HG03103 (cell line): Measurements from ENCODE around the gene PRDM16.

Experiments used
- ATAC-seq: cut with Tn5 transposase; IDR thresholded peaks from one replicate; pipeline ENCODE4 v1.9.1; 2021; ENCODE audit warnings: low read depth; ENCODE audit not compliant: unreplicated experiment

Gene PRDM16

DNA sequence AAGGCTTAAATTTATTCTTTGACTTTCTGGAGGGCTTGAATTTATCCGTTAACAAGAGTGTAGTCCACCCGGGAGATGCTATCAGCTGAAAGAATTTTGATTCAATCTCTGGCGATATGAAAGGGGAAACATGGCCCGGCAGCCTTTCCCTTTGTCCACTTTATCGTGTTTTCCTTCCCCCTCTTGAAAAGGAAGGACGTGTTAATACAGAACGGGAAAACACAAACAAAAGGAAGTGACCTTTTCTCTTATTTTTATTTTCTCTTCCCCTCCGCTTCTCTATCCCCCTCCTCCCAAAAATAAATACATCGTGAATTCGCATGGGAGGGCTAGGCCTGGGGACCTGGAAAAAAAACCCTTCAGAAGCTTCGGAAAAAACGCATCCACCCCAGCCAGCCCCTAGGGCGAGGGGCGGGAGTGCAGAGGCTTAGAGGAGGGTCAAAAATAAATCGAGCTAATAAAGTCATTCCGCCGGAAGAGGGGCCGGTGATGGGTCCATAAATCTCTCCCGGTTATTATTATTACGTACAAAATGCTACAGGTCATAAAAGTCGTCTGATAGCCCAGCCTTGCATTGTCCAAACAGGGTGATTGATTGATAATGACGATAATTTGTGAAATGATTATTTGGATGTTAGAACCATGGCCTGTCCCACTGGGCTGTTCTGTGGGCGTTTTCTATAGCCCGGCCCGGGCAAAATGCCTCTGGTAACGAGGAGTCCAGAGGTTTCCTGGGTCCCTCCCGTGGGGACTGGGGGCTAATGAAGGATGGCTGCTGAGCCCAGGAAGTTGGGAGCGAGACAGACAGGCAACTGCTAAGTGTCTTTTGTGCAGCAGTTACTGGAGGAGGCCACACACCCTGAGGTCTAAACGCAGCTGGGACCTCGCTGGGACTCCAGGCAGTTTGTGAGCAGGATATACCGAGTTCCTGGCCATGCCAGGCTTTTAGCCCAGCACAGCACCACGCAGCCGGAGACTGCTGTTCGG lies 179.4 kb downstream of the PRDM16 start:
- ATAC-seq: no peak

DNA sequence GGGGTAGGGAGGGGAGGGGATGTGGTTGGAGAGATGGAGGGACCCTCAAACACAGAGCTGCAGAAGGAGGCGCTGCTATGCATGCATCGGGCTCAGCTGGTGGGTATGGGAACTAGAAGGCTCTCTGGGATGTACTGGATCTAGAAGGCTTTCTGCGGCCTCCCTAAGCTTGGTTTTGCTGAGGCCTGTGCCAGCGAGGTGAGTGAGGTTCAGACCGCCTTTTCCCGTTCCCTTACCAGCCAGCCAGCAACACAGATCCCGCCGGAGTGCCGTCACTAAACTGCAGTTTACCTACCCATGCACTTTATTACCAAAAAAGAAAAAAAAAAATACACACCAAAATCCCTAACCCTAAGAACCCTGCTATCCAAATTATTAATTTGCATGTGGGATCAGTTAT lies 180.2 kb downstream of the PRDM16 start:
- no peak for ATAC-seq

DNA sequence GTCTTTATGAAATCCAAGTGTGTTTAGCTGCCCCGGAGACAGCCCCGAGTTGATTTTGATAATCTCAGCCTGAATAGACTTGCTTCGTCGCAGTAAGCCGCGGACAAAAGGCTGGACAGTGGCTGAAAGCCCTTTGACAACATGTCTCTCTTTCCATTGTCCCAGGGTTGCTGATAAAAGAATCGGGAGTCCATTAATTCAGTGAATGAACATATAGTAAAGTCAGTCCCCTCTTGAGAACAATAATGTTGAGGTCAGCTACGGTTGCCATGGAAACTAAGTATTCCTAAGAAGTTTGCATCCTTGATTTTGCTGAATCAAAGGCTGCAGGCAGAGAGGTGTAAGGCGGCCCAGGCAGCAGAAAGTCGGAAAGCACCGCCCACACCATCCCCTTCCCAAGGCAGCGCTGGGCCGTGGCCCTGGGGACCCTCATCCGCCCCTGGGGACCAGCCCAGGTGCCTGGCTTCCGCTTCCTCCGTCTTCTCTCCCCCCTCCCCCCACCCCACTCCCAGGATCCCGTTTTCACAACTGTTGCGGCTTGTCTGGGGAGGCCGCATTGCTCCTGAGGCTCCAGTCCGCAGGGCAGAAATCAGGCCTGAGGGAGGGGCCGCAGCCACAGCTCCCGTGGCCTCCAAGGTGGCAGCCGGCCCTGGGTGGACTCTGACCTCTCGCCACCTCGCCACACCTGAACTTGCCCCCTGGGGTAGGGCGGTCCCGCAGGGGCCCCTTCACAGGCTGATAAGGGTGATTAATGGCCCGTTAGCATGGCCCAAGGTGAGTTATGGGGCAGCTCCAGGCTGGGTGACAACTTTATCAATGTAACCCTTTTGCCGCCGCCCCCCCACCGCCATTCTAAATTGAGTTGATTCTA lies 180.9 kb downstream of the PRDM16 start:
- no peak for ATAC-seq

DNA sequence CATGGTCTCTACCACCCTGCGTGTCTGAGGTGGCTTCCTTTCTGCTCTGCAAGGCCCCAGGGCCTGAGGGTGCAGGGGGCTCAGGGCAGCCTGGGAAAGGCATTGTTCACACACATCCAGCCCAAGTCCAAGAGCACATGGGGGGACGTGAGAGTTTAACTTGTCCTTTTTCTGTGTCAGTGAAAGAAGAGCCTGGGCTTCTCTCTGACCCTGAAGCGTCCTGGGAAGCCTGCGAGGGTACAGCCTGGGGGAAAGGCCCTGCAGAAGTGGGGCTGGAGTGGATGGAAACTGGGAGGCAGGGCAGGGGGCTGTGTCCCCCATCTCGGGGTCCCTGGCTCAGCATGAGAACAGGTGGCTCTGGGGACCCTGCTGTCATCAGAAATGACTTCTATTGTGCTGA lies 181.6 kb downstream of the PRDM16 start:
- no peak for ATAC-seq

DNA sequence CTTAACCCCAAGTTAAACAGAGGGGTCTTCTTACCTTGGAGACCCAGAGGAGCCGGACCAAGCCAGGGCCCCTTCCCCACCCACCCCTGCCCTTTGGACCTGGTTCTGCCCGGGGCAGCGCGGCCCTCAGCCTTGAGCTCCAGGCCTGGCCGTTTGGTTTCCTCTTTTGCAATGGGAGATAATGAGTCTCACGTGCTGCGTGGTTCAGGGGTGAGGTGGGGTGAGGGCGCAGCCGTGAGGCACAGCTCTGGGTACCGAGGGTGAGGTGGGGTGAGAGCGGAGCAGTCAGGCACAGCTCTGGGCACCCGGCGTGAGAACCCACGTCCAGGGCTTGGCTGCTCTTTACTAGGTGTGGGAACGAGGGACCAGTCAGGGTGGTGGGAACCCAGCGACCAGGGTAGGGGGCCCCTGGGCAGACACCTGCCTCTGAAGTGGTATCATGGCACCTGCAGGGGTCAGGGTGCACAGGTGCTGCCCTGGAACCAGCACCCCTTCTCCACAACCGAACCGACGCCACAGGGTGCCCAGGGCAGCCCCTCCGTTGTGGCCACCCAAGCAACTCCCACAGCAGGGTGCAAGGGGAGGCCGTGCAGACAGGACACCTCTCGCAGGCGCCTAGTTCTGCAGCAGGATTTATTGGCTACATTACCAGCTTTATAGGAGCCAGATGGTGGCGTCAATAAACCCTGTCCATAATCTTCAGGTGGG lies 182.2 kb downstream of the PRDM16 start:
- no peak for ATAC-seq

DNA sequence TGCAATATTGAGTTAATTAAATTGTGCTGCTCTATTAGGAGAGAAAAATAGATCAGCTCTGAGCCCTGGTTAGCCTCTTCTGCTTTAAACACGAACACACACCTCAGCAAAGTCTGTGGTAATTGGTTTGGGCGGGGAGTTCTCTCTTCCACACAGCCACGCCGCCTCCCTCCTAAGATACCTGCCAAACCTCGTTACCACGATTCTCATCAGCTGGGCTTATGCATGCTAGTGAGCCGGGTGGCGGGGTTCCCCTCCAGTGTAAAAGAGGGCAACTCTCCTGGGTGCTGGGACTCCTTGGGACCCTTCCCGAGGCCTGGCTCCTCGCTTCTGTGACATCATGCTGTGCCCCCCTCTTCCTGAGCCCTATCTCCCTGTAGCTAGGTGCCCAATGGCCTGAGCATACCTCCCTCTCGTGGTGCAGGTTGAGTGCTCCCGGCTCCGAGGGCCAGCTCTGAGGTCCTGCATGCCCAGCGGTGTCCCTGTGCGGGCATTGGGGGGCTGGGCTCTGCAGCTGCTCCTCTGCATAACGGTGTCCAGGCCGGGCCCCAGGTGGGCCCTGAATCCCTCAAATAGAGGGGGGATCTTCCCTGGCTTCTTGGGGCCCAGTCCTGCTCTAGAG lies 182.9 kb downstream of the PRDM16 start:
- ATAC-seq: no peak

DNA sequence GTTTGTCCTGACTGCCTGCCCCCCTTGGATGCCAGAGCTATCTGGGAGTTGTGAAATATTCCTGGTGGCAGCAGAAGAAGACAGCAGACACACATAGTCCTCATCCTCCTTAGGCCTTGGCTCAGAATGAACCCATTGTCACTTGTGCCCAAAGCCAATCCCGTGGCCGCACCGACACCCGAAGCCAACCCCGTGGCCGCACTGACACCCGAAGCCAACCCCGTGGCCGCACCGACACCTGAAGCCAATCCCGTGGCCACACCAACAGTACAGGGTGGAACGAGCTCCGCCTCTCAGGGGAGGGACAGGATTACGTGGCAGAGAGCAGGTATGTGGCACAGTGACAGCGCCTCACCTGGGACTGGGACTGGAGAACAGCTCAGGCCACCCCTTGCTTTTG lies 186.7 kb downstream of the PRDM16 start:
- ATAC-seq: no peak

DNA sequence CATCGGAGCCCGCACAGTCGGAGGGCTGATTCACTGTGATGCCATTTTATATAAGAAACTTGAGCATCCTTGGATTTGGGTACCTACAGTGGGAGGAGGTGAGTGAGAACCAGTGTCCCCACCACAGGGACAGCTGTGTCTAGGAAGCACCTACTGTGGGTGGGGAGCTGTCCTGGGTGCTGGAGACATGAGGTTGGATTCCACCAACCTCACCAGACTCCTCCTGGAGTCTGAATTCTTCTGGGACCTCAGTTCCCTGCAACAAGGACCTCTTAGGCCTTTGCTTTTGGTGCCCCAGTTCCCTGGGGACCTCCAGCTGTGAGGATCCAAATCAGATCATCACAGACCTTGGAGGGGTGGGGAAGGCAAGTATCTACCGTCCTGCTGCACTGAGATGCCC lies 188.8 kb downstream of the PRDM16 start:
- no peak for ATAC-seq

DNA sequence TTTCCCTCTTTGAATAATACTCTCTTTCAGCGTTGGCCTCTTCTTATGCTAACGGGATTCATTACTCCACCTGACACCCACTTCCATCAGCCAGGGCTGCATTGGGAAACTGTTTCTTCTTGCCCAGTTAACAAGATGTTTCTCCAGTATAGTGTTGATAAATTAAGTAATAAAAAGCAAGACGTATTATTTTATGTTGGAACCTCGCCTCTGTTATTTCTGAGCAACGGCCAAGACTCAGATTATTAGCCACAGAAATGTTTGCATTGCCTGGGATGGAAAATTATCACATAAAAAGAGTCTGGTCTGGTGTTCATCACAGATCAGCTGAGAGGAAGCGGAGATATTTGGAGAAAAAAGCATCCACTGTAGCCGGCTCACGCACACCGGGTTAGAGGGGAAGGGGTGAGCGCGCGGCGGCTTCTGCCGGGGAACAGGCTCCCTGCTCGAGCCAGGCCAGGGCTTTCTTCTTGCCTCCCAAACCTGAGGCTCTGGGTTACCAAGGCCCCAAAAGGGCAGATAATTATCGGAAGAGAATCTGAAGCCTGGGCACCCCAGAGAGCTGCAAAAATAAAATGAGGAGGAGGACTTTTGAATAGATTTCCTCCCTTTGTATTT lies 189.5 kb downstream of the PRDM16 start:
- ATAC-seq: no peak

DNA sequence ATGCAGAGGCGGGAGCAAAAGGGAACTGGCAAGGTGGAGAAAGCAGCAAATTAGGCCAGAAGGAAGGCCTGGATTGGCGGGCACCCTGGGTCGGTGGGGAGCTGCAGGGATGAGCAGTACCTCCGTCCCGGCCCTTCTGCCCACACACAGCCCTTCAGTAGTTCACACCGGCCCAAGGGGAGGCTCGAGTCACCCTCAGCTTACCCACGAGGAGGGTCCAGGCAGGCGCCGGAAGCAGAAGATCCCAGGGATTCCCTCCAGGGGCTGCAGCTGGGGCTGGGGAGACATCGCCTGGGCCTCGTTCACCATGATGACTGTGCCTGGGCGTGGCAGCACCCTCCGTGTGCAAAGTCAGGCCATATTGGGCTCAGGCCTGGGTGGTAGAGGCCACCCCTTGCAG lies 190.0 kb downstream of the PRDM16 start:
- ATAC-seq: no peak

DNA sequence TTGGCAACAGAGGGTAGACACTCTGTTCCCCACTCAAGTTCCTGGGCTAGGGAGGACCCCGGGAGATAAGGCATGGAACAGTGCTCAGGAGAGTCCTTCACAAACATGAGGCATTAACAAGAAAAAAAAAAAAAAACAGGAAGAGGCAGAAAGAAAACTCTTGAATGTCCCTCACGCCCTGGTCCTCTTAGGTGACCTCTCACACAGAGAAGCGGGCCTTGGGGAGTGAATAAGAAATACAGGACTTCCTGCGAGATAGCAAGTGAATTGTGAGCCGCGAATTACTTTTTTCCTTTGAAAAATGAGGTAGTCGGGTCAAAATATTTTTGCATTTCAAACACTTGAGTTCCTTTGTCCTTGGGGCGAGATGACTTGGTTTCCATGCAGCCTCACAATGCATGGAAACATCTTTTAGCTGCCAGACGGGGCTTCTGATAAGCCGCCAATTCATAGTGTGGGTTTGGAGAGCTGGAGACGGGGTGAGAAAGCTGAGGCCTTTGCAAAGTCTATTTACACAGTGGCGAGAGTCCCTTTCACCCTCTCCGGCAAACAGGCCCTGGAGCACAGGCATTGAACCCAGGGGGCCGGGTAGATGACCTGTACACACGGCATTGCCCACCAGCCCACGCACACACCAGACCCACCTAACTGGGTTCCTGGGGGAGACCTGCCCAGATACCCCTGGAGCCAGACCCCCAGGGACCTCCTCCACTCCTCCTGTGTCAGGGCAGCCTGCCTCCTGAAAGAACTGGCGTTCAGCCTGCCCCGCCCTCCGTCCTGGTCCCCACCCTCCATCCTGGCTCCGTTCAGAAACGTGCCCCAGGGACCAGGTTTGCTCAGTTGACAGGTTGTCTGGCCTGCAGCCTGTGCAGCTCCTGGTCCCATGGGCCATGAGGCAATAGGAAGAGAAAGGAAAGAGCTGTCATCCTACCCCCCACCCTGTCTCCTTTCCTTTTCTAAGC lies 192.3 kb downstream of the PRDM16 start:
- no peak for ATAC-seq

DNA sequence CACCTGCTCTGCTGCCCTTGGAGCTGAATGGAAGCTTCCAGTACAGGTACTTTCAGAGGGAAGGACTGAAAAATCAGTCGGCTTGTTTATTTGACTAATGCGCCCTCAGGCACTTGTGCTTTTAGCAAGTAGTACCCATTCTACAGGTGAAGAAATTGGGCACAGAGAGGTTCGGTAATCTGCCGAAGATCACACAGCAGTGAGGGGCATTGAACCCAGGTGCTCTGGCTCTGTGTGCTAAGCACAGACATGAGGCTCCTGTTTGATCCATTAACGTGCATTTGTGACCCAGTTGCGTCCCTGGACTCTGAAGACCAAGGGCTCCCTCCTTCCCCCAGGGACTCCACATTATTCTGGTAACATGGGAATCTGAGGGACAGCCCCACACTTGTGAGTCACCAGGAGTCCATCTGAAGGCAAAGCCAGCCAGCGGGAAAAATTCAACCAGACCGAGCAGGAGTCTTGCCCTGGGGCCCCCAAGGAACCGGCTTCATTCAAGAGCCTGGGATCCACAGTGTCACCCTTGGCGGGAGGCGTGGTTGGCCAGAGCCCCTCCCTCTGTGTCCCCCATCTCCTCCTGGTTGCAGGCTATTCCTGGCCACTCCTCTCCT lies 193.1 kb downstream of the PRDM16 start:
- no peak for ATAC-seq

DNA sequence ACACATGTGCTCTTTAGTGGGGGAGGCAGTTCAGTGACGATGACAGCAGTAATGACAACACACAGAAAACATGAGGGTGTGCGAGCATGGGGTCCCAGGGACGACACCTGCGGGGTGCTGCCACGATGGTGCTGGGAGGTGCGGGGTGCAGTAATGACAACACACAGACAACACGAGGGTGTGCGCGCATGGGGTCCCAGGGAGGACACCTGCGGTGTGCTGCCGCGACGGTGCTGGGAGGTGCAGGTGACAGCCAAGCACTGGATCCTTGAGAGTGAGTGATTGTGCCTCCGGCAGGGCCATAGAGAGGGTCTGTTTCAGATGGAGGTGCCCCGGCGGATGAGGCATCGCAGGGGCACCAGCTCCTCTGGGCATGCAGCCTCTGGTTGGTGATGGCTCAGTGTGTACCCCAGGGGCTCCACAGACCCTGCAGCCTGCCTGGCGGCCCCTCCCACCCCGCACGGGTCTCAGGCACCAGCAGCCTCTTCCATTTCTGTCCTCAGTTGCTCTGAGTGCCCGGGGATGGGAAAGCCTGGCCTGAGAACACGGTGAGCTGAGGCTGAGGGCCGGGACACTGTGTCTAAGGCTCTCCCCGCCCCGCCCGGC lies 193.8 kb downstream of the PRDM16 start:
- ATAC-seq: no peak

DNA sequence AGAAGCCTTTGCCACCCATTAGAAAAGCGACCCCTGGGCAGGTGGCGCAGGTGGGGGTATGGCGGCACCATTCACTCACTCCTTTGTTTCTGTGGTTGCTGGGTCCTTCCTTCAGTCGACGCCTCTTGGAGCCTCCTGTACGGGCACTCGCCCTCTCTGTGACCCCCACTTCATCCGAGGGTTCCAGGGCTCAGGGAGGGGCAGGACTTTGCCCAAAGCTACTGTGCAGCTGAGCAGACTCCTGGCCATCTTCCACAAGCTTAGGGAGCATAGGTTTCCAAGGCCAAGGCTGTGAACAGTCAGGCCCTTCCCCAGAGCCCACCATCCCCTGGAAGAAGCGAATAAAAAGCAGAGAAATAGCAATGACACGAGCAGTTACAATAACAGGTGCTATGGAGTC lies 194.8 kb downstream of the PRDM16 start:
- ATAC-seq: no peak

DNA sequence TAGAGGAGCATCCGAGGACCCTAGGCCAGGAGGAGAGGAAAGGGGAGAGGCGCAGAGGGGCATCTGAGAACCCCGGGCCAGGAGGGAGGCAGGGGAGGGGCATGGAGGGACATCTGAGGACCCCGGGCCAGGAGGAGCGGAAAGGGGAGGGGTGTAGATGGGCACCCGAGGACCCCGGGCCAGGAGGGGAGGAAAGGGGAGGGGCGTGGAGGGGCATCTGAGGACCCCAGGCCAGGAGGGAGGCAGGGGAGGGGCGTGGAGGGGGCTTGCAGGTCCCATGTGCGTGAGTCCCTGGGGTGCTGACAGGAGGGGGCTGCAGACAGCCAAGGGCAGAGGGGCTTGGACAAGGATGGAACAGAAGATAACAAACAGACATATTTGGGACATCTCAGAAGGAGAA lies 195.5 kb downstream of the PRDM16 start:
- ATAC-seq: no peak

DNA sequence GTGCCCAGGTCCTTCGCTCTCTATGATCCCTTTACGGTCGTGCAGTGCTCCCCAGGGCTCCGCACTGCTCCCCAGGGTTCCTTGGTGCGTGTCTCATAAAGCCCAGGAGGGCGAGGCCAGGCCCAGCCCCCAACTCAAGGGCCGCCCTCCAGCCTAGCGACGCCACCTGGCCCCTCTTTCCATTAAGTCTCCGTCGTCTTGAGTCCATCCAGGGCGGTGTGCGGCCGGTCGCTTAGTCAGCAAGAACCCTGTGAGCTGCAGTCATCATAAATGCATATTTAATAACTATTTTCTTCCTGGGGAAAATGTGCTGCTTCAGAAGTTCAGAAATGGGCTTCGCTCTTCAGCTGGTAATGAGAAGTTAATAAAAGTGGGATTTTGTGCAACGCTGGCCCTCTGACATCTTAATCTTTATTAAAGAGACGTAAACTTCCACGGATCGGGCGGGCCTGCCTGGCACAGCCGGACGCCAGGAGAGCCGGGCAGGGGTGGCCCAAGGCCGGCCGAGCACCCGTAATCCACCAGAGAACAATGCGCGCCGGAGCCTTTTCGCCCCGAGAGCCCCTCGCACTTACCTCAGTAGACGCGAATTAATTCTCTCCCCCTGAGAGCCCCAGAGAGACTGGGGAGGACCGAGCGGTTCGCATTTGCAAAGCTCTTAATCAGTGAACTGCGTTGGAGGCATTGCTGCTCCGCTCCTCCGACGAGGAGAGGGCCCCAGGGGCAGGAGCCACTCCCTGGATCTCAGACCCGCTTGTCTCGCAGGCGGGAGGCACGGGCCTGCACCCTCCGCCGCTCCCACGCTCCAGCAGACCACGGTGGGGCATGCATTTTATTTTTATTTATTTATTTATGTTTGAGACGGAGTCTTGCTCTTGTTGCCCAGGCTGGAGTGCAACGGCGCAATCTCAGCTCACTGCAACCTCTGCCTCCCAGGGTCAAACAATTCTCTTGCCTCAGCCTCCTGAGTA lies 197.1 kb downstream of the PRDM16 start:
- no peak for ATAC-seq
